Pons (tissue), 1 donor: ENCODE results near the gene MAGI3.
"Not testable (repeated sequence)": the region's sequence is repeated elsewhere in the genome, so short reads cannot be mapped to it uniquely, and the experiment has no call there.

ENCODE experiments used
- DNase-seq: peaks from one replicate; pipeline ENCODE4 v3.0.0-alpha.2; 2016; ENCODE audit warnings: low spot score

Gene MAGI3

GRCh38 chr1:113399062-113399583 lies 8.8 kb downstream of the MAGI3 start:
- DNase-seq = no peak

- no peak for DNase-seq
Measured at GRCh38 chr1:113401067-113401466, 10.8 kb downstream of the MAGI3 start.

GRCh38 chr1:113401728-113402127 lies 11.4 kb downstream of the MAGI3 start:
- no peak for DNase-seq

GRCh38 chr1:113403065-113403464 lies 12.8 kb downstream of the MAGI3 start:
- no peak for DNase-seq

- DNase-seq = no peak
Measured at GRCh38 chr1:113405573-113405972, 15.3 kb downstream of the MAGI3 start.

- not testable (repeated sequence) for DNase-seq
Measured at GRCh38 chr1:113406149-113406548, 15.8 kb downstream of the MAGI3 start.

- DNase-seq = no peak
Measured at GRCh38 chr1:113409363-113409762, 19.0 kb downstream of the MAGI3 start.

- not testable (repeated sequence) for DNase-seq
Measured at GRCh38 chr1:113412020-113412419, 21.7 kb downstream of the MAGI3 start.

- DNase-seq = no peak
Measured at GRCh38 chr1:113415310-113416070, 25.2 kb downstream of the MAGI3 start.

GRCh38 chr1:113416071-113416470 lies 25.8 kb downstream of the MAGI3 start:
- not testable (repeated sequence) for DNase-seq

GRCh38 chr1:113416496-113416895 lies 26.2 kb downstream of the MAGI3 start:
- no peak for DNase-seq

GRCh38 chr1:113422315-113423068 lies 32.2 kb downstream of the MAGI3 start:
- DNase-seq = no peak

GRCh38 chr1:113423826-113424225 lies 33.5 kb downstream of the MAGI3 start:
- no peak for DNase-seq

- DNase-seq = no peak
Measured at GRCh38 chr1:113429461-113430153, 39.3 kb downstream of the MAGI3 start.

- no peak for DNase-seq
Measured at GRCh38 chr1:113433184-113433583, 42.9 kb downstream of the MAGI3 start.

GRCh38 chr1:113434081-113434873 lies 44.0 kb downstream of the MAGI3 start:
- no peak for DNase-seq

GRCh38 chr1:113434874-113435175 lies 44.5 kb downstream of the MAGI3 start:
- no peak for DNase-seq

GRCh38 chr1:113437554-113438341 lies 47.4 kb downstream of the MAGI3 start:
- no peak for DNase-seq

GRCh38 chr1:113438505-113439276 lies 48.4 kb downstream of the MAGI3 start:
- no peak for DNase-seq

GRCh38 chr1:113439277-113439670 lies 49.0 kb downstream of the MAGI3 start:
- DNase-seq = no peak
